ENCODE data around the gene CDH13. TPM values are rescaled to one million over a fixed set of nuclear protein-coding genes. Genes with fewer than 3 reads are reported as not detected.

CDH13 gene
- polyA plus RNA-seq, 1 donor from 2014 or later: 3.2 TPM

DNA sequence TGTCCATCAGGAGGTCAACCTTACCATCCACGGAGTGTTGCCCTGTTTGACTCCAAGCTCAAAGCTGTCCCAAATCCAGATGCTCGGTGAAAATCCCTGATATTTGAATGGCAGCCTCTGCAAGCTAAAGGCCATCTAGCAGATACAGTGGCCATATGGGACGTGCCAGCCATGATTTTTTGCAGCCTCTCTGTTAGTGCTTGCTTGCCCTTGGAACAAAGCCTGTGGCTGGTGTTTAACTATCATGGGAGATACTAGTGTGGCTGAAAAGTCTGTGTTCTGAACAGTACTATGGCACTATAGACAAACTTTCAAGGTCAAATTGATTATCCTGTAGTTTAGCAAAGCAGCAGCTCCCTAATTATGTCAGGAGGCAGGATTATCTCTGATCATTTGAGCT lies 214.3 kb downstream of the CDH13 start:
- Histone ChIP-seq H3K27me3 (ENCODE audit: insufficient read depth, low read depth, low read length) (no peaks in the 10 kb centered on the region), H3K79me2 (replicated peaks; ENCODE audit: insufficient read depth, low read length) (no peaks in the 10 kb centered on the region), H3K9me3 (ENCODE audit: low read length) (no peaks in the 10 kb centered on the region), H3K27ac (ENCODE audit: low read length) (no peak overlapping the region), H3K9me2 (ENCODE audit: insufficient read depth, low read length) (no peaks in the 10 kb centered on the region), H3K4me2 (ENCODE audit: low read length) (no peak overlapping the region), H2AFZ (ENCODE audit: low read depth, low read length) (no peak overlapping the region), H3F3A (ENCODE audit: insufficient read depth, low read length, poor library complexity, severe bottlenecking) (no peaks in the 10 kb centered on the region), H3K9ac (ENCODE audit: low read length) (no peak overlapping the region), H4K20me1 (ENCODE audit: insufficient read depth) (no peaks in the 10 kb centered on the region), H3K36me3 (ENCODE audit: insufficient read depth, low read length) (no peaks in the 10 kb centered on the region), H3K4me3 (ENCODE audit: low read length) (no peak overlapping the region)
- TF ChIP-seq SMC3 (conservative IDR thresholded peaks at IDR 0.05; ENCODE audit: poor library complexity) (no peak), TAF1 (IDR thresholded peaks at IDR 0.05; ENCODE audit: low read depth) (no peak), EZH2 (IDR thresholded peaks at IDR 0.05; ENCODE audit: borderline replicate concordance, insufficient read depth, low read length, poor library complexity, severe bottlenecking) (no peak), MXI1 (conservative IDR thresholded peaks at IDR 0.05; ENCODE audit: poor library complexity, severe bottlenecking) (no peak)
- TF ChIP-seq, protein P1, sequence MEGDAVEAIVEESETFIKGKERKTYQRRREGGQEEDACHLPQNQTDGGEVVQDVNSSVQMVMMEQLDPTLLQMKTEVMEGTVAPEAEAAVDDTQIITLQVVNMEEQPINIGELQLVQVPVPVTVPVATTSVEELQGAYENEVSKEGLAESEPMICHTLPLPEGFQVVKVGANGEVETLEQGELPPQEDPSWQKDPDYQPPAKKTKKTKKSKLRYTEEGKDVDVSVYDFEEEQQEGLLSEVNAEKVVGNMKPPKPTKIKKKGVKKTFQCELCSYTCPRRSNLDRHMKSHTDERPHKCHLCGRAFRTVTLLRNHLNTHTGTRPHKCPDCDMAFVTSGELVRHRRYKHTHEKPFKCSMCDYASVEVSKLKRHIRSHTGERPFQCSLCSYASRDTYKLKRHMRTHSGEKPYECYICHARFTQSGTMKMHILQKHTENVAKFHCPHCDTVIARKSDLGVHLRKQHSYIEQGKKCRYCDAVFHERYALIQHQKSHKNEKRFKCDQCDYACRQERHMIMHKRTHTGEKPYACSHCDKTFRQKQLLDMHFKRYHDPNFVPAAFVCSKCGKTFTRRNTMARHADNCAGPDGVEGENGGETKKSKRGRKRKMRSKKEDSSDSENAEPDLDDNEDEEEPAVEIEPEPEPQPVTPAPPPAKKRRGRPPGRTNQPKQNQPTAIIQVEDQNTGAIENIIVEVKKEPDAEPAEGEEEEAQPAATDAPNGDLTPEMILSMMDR (IDR thresholded peaks at IDR 0.05; ENCODE audit: poor library complexity, severe bottlenecking): no peak
- TF ChIP-seq, protein P2, sequence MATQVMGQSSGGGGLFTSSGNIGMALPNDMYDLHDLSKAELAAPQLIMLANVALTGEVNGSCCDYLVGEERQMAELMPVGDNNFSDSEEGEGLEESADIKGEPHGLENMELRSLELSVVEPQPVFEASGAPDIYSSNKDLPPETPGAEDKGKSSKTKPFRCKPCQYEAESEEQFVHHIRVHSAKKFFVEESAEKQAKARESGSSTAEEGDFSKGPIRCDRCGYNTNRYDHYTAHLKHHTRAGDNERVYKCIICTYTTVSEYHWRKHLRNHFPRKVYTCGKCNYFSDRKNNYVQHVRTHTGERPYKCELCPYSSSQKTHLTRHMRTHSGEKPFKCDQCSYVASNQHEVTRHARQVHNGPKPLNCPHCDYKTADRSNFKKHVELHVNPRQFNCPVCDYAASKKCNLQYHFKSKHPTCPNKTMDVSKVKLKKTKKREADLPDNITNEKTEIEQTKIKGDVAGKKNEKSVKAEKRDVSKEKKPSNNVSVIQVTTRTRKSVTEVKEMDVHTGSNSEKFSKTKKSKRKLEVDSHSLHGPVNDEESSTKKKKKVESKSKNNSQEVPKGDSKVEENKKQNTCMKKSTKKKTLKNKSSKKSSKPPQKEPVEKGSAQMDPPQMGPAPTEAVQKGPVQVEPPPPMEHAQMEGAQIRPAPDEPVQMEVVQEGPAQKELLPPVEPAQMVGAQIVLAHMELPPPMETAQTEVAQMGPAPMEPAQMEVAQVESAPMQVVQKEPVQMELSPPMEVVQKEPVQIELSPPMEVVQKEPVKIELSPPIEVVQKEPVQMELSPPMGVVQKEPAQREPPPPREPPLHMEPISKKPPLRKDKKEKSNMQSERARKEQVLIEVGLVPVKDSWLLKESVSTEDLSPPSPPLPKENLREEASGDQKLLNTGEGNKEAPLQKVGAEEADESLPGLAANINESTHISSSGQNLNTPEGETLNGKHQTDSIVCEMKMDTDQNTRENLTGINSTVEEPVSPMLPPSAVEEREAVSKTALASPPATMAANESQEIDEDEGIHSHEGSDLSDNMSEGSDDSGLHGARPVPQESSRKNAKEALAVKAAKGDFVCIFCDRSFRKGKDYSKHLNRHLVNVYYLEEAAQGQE (IDR thresholded peaks at IDR 0.05; ENCODE audit: borderline replicate concordance): no peak

DNA sequence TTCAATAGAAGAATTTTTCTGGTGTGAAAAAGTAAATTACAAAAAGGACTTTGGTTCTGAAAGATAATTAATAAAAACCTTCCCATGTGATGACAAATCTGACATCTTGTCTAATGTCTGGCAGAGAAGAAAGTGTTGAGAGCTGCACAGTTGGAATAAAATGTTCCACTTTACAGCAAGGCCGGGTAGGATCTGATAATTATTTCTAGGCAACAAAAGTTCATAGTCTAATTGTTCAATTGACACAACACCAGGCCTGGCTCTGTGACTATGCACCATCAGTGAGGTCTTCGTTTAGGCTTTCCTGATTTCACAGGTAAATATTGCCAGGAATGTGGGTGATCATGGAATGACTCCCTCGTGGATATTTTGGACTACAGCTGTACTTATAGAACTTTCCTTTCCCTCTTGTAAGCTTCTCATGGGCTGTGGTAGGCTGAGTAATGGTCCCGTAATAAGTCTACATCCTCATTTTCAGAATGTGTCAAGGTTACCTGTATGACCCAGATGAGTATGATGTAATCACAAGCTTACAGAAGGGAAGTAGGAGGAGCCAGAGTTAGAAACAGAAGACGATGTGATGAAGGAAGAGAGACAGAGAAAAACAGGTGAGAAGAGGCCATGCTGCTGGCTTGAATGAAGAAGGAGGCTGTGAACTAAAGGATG lies 217.0 kb downstream of the CDH13 start:
- H3K27me3 ChIP-seq (ENCODE audit: insufficient read depth, low read depth, low read length): no peaks in the 10 kb centered on the region
- no peaks in the 10 kb centered on the region for H3K79me2 ChIP-seq (replicated peaks; ENCODE audit: insufficient read depth, low read length)
- H3K9me2 ChIP-seq (ENCODE audit: insufficient read depth, low read length): no peaks in the 10 kb centered on the region
- H3K27ac ChIP-seq (ENCODE audit: low read length): no peak overlapping the region
- no peaks in the 10 kb centered on the region for H3K9me3 ChIP-seq (ENCODE audit: low read length)
- no peaks in the 10 kb centered on the region for H3F3A ChIP-seq (ENCODE audit: insufficient read depth, low read length, poor library complexity, severe bottlenecking)
- H2AFZ ChIP-seq (ENCODE audit: low read depth, low read length): no peak overlapping the region
- no peak overlapping the region for H3K4me3 ChIP-seq (ENCODE audit: low read length)
- H3K9ac ChIP-seq (ENCODE audit: low read length): no peak overlapping the region
- no peak overlapping the region for H3K4me2 ChIP-seq (ENCODE audit: low read length)
- no peaks in the 10 kb centered on the region for H3K36me3 ChIP-seq (ENCODE audit: insufficient read depth, low read length)
- no peaks in the 10 kb centered on the region for H4K20me1 ChIP-seq (ENCODE audit: insufficient read depth)
- TF ChIP-seq TAF1 (IDR thresholded peaks at IDR 0.05; ENCODE audit: low read depth): no peak
- TF ChIP-seq, protein P2 (IDR thresholded peaks at IDR 0.05; ENCODE audit: borderline replicate concordance): no peak
- no peak for TF ChIP-seq EP300 (conservative IDR thresholded peaks at IDR 0.05; ENCODE audit: poor library complexity, severe bottlenecking)
- no peak for TF ChIP-seq RAD21 (conservative IDR thresholded peaks at IDR 0.05)
- no peak for TF ChIP-seq SMC3 (conservative IDR thresholded peaks at IDR 0.05; ENCODE audit: poor library complexity)
- TF ChIP-seq, protein P1 (IDR thresholded peaks at IDR 0.05; ENCODE audit: poor library complexity, severe bottlenecking): no peak
- no peak for TF ChIP-seq POLR2AphosphoS5 (IDR thresholded peaks at IDR 0.05)
- no peak for TF ChIP-seq EZH2 (IDR thresholded peaks at IDR 0.05; ENCODE audit: borderline replicate concordance, insufficient read depth, low read length, poor library complexity, severe bottlenecking)
- TF ChIP-seq MXI1 (conservative IDR thresholded peaks at IDR 0.05; ENCODE audit: poor library complexity, severe bottlenecking): no peak

Measured in neural cell (in vitro differentiated cells).